MCF 10A (cell line): Measurements from ENCODE around the gene DDO. TPM values are rescaled to one million over a fixed set of nuclear protein-coding genes. Genes with fewer than 3 reads are reported as not detected.
"Not testable (repeated sequence)": the region's sequence is repeated elsewhere in the genome, so short reads cannot be mapped to it uniquely, and the experiment has no call there.

ENCODE experiments used
- BruUV-seq: library from RNA; stranded (reverse); fragments of 400-500 nt; replicated peaks from 2 replicates; lab custom pipeline; 2021; lab: Mats Ljungman, UMichigan
- CTCF ChIA-PET: fragments of 300-600 bp; sonication (Branson Sonifier 250); formaldehyde crosslinking; extraction: SDS; loops from one replicate; lab custom pipeline; 2021; ENCODE audit warnings: antibody characterized with exemption, inconsistent platforms; lab: Yijun Ruan, JAX
- POLR2A ChIA-PET: fragments of 300-600, 350-650 bp; sonication (Branson Sonifier 250); formaldehyde crosslinking; extraction: SDS; loops from one replicate; lab custom pipeline; 2020; ENCODE audit warnings: antibody characterized with exemption, inconsistent platforms; lab: Yijun Ruan, JAX
- DNase-seq: peaks from one replicate; pipeline ENCODE4 v3.0.0-alpha.2; 2018; ENCODE audit not compliant: unreplicated experiment
- H3K27ac Mint-ChIP-seq: one replicate; pipeline ENCODE4 v1.8.0; 2022; ENCODE audit warnings: mild to moderate bottlenecking, low read depth, mixed read lengths; ENCODE audit not compliant: unreplicated experiment
- H3K27me3 Mint-ChIP-seq: one replicate; pipeline ENCODE4 v1.8.0; 2022; ENCODE audit warnings: mixed read lengths; ENCODE audit not compliant: insufficient read depth, unreplicated experiment
- H3K36me3 Mint-ChIP-seq: one replicate; pipeline ENCODE4 v1.8.0; 2022; ENCODE audit warnings: mild to moderate bottlenecking, moderate library complexity, mixed read lengths; ENCODE audit not compliant: insufficient read depth, unreplicated experiment
- H3K4me1 Mint-ChIP-seq: one replicate; pipeline ENCODE4 v1.8.0; 2022; ENCODE audit warnings: mixed read lengths; ENCODE audit not compliant: insufficient read depth, unreplicated experiment
- H3K4me3 Mint-ChIP-seq: one replicate; pipeline ENCODE4 v1.8.0; 2022; ENCODE audit warnings: mild to moderate bottlenecking, moderate library complexity, mixed read lengths; ENCODE audit not compliant: unreplicated experiment
- H3K9me3 Mint-ChIP-seq: one replicate; pipeline ENCODE4 v1.8.0; 2022; ENCODE audit warnings: mixed read lengths; ENCODE audit not compliant: unreplicated experiment
- CTCF ChIP-seq: fragments of 200-600 bp; IDR thresholded peaks from one replicate; pipeline ENCODE4 v1.8.0; 2022; ENCODE audit warnings: antibody characterized with exemption, mild to moderate bottlenecking; ENCODE audit not compliant: unreplicated experiment
- intact Hi-C: fragments of 100-400 bp; cut with micrococcal nuclease; formaldehyde crosslinking; loops from 2 replicates; pipeline ENCODE4 v1.14.1; 2022
- total RNA-seq: library from RNA; stranded (reverse); gene quantifications from 2 replicates; pipeline ENCODE4 v1.2.3, GENCODE V29; 2022

DDO gene
- total RNA-seq, 1 experiment from 2014 or later = not detected

DNA sequence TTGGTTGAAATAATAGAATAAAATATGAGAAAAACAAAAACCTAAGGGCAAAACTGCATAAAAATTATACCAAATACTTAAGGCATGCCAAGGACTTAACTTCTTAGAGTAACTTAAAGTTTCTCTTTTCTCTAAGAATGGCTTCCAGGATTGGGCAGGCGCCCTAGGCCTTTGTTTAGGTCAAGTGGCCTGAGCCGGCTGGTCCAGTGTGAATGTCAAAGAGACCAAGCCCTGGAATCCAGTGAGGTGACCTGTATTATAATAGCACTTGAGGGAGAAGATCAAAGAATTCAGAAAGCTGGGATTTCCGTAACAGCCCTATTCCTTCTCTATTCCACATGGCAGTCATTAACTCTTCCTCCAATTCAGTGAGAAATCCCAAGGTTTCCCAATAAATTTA is 63.8 kb downstream of the DDO start:
- ChIA-PET POLR2A (interaction anchor here (0.6 to 0.7 kb wide), 2 partner anchors 44 to 216 kb away, joined by 3 read pairs; no protein-coding TSS in a partner anchor), CTCF (no interaction called here)
- no peak for TF ChIP-seq CTCF
- no TSS peak for BruUV-seq
- no peak for DNase-seq
- no peak overlapping the region for H3K4me3 Mint-ChIP-seq
- H3K4me1 Mint-ChIP-seq = no peaks in the 10 kb centered on the region
- H3K27me3 Mint-ChIP-seq = peaks cover 5% of the 10 kb centered on the region
- no peaks in the 10 kb centered on the region for H3K9me3 Mint-ChIP-seq
- no peaks in the 10 kb centered on the region for H3K36me3 Mint-ChIP-seq
- intact Hi-C loops = no loop called here
- no peak overlapping the region for H3K27ac Mint-ChIP-seq

- DNase-seq, H3K27me3 Mint-ChIP-seq, H3K9me3 Mint-ChIP-seq, BruUV-seq, H3K4me1 Mint-ChIP-seq, intact Hi-C loops, H3K27ac Mint-ChIP-seq, H3K4me3 Mint-ChIP-seq, CTCF ChIA-PET, H3K36me3 Mint-ChIP-seq, POLR2A ChIA-PET: not testable (repeated sequence)
Observed at GRCh38 chr6:110350593-110350992, 64.8 kb downstream of the DDO start.

GRCh38 chr6:110348961-110349690 is 66.2 kb downstream of the DDO start:
- BruUV-seq = no TSS peak
- H3K9me3 Mint-ChIP-seq = no peaks in the 10 kb centered on the region
- no peak overlapping the region for H3K27ac Mint-ChIP-seq
- TF ChIP-seq CTCF = no peak
- POLR2A ChIA-PET = no interaction called here
- no peaks in the 10 kb centered on the region for H3K4me1 Mint-ChIP-seq
- no peaks in the 10 kb centered on the region for H3K36me3 Mint-ChIP-seq
- no peak overlapping the region for H3K4me3 Mint-ChIP-seq
- intact Hi-C loops = no loop called here
- no peaks in the 10 kb centered on the region for H3K27me3 Mint-ChIP-seq
- no peak for DNase-seq
- CTCF ChIA-PET = interaction anchor here (0.6 to 0.8 kb wide), 2 partner anchors 32 to 45 kb away, joined by 3 to 4 read pairs; no protein-coding TSS in a partner anchor

- Mint-ChIP-seq H3K36me3 (no peaks in the 10 kb centered on the region), H3K4me3 (no peak overlapping the region), H3K27me3 (no peaks in the 10 kb centered on the region), H3K9me3 (no peaks in the 10 kb centered on the region), H3K27ac (no peak overlapping the region), H3K4me1 (no peaks in the 10 kb centered on the region)
- intact Hi-C loops = no loop called here
- BruUV-seq = no TSS peak
- POLR2A ChIA-PET = no interaction called here
- no peak for TF ChIP-seq CTCF
- CTCF ChIA-PET = interaction anchor here (0.8 to 1.3 kb wide), 2 partner anchors 9 to 23 kb away, joined by 5 to 8 read pairs; no protein-coding TSS in a partner anchor
- DNase-seq = no peak
Observed at GRCh38 chr6:110345025-110345424, 70.3 kb downstream of the DDO start.
